Measurements from ENCODE around the gene NFYC.

Gene NFYC

DNA sequence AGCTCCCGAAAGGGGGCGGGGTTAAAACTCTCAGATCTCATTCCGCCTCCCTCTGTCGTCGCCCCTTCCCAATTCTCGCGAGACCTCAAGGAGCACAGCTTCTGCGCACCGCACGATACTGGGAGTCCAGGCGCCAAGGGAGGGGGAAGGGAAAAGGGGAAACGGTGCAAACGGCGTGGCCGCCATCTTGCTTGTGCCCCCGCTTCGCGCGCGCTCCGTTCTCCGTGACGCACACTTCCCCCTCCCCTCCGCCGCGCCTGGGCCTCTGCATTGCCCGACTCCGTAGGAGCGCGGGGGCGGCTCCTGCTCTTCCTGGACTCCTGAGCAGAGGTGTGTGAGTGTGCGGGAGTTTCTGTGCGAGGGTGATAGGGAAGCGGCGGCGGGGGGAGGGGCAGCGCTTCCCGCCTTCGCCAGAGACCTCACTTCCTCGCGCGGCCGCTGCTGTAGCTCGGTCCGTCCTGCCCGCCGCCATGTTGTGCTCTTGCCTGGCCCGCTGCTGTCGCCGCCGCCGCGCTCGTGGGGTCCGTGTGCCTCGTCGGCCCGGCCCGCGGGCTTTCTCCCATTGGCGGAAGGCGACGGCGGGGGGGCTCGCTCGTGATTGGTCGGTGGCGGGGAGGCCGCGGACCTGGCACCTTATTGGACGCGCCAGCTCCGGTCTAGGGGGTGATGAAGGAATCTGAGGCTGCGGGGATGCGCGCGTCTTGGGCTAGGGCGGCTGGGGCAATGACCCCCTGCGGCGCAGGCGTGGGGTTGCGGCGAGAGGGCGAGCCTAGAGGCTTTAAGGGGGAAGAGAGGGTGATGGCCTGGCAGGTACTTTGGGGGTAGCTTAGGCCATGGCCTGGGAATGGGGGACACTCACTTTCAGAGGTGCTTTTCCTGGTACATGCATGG is at the start of gene NFYC:
Gene NFYC, plus strand, starts transcription at position 167 of the 891 bp plus-strand sequence. CDS start 47,140 bp downstream, outside the sequence.
- in situ Hi-C loops (cut with MboI; ENCODE audit: low sequenced_read_pairs) = no loop called here

GRCh38 chr1:40645118-40645680 is 46.3 kb upstream of the NFYC start:
- in situ Hi-C loops (cut with MboI; ENCODE audit: low sequenced_read_pairs) = no loop called here

DNA sequence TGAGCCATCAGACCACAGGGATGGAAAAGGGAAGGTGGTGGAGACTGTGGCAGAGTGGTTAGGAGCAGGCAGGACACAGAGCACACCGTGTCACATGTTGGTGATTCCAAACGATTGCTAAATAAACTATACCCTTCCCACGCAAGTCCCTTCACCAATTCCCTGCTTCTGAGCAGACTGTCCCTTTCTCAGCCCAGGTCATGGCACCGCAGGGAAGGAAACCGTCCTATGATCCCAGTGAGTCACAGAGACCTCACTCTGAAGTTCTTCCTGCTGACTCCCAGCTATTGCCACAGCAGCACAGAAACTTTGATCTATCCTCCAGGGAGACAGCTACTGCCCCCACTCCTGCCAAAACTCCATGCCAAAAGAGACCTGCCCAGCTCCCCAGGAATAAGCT is 45.2 kb upstream of the NFYC start:
- in situ Hi-C loops (cut with MboI; ENCODE audit: low sequenced_read_pairs) = no loop called here

GRCh38 chr1:40648200-40648599 is 43.3 kb upstream of the NFYC start:
- in situ Hi-C loops (cut with MboI; ENCODE audit: low sequenced_read_pairs) = no loop called here

DNA sequence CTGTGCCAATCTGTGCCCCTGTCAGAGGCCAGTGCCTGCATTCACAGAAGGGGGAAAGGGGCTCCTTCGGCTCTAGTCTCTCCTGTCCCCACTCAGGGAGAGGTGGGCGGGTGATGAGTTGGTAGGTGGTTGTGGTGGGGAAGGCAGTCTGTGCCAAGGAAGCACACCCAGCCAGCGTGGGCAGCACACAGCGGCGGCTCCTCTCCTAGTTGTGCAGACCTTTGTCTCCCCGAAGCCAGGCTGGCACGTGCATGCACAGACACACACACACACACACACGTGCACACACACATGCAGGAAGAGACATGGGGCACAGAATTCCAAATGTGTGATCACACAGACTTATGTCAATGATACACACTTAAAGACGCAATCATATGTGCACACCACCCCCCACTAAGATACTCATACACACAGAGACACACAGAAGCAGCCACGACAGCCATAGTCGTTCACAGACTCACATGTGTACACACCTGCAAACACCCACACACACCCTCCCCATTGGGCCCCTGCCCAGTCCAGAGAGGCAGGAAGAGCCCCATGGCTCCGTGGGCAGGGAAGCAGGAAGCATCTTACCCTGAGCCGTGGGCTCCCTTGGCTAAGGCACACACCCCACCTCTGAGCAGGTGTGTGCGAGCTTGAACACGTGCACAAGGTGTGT is 42.4 kb upstream of the NFYC start:
- in situ Hi-C loops (cut with MboI; ENCODE audit: low sequenced_read_pairs) = no loop called here

- in situ Hi-C loops (cut with MboI; ENCODE audit: low sequenced_read_pairs) = no loop called here
These were observed 41.9 kb upstream of the NFYC start for GRCh38 chr1:40649592-40649930.

DNA sequence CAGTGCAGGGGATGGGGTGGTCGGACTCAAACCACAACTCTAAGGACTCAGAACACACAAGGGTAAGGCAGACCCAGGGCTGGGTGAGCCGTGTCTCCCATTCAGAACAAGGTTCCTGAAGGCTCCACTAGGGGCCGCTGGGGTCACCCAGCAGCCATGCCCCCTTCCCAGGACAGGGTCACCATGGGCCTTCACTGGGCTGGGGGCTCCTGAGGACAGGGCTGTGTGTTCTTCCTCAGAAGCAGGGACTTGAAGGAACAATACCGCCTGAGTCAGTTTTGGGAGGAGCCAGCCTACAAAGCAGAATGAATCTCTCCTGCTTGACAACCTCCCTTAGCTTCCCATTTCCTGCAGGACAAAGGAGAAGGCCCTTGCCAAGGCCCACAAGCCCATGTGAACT is 41.4 kb upstream of the NFYC start:
- in situ Hi-C loops (cut with MboI; ENCODE audit: low sequenced_read_pairs) = no loop called here

DNA sequence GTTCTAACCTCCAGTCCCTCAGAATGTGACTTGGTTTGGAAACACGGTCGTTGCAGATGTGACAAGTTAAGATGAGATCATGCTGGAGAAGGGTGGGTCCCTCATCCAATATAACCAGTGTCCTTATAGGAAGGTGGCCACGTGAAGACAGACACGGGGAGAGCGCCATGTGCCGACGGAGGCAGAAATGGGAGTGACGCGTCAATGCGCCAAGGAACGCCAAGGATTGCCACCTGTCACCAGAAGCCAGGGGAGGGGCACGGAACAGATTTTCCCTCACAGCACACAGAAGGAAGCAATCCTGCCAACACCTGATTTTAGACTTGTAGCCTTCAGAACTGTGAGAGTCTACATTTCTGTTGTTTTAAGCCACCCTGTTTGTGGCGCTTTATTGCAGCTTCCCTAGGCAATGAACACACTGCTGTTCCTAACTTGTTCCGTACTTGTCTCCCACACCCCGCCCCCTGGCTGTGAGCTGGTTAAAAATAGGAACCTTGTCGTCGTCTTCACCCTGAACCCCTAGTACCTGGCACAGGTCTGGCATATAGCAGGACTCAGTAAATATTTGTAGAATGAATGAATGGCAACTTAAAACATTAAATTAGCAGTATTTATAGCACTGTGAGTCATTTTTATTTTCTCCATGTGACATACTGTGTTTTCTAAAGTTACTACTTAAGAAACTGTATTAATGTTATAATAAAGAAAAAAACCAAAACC is 40.2 kb upstream of the NFYC start:
- in situ Hi-C loops (cut with MboI; ENCODE audit: low sequenced_read_pairs) = no loop called here

DNA sequence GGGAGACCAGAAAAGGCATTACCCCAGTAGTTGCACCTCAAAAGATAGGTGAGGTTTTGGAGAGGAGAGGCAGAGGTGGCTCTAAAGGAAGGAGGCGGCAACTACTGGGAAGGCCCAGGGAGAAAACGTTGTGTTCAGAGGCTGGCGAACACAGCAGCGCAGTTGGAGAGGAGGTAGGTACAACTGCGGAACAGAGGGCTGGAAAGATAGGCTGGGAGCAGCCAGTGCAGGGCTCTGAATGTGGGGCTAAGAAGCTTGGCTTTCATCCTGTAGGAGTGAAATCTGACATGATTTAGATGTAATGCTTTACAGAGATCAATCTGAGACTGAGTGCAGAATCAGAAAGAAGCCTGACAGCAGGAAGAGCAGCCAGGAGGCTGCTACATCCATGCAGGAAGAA is 39.0 kb upstream of the NFYC start:
- in situ Hi-C loops (cut with MboI; ENCODE audit: low sequenced_read_pairs) = no loop called here

DNA sequence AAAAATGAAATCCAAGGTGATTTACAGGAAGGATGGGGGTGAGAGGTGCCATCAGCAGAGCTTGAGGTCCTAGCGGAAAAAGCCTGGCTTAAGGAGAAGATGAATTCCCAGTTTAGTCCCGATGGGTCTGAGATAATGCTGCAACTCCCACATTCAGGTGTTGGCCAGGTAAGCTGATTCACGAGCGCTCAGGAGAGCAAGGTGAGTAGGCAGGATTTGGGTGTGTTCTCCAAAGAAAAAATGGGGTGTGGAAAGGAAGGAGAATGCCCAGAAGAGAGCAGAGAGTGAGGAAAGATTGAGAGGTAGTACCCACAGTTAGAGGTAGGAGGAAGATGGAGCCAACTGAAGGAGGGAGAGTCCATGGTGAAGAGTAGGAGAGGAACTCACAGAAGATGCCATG is 38.5 kb upstream of the NFYC start:
- in situ Hi-C loops (cut with MboI; ENCODE audit: low sequenced_read_pairs) = no loop called here

- in situ Hi-C loops (cut with MboI; ENCODE audit: low sequenced_read_pairs) = no loop called here
These were observed 37.5 kb upstream of the NFYC start for GRCh38 chr1:40653851-40654537.

- in situ Hi-C loops (cut with MboI; ENCODE audit: low sequenced_read_pairs) = no loop called here
These were observed 34.5 kb upstream of the NFYC start for GRCh38 chr1:40657046-40657445.

DNA sequence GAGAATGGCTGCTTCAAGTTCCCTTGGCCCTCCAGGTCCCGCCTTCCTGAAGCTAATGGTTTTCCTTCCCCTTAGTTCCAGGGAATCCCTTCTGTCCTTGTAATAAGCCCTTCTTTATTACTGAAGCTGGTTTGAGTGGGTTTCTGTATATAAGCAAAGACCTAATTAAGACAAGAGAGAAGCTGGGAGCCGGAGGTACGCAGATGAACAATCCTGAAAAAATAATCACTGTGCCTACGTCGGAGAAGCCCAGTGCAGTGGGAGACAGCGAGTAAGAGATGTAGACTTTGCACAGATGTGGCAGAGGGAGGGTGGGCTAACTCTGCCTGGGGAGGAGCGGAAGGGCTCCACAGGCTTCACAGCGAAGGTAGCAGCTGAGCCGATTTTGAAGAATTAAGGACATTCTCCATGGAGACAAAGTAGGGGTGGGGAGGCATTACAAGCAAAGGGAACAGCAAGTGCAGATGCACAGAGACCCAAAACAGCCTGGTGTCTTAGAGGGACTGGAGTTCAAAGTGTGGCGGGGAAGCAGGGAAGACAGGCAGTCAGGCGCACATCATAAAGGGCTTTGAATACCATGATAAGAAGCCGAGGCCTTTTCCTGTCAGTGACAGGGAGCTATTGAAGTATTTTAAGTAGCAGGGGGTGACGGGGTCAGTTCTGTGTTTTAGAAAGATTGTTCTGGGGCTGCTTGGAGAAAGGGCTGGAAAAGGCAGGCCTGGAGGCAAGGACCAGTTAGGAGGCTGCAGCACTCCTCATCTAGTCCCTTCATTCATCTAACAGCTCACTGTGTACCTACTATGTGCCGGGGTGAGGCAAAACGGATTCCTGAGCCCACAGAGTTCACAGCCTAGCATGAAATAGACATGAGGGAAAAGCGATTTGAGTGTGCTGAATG is 32.5 kb upstream of the NFYC start:
- in situ Hi-C loops (cut with MboI; ENCODE audit: low sequenced_read_pairs) = no loop called here

DNA sequence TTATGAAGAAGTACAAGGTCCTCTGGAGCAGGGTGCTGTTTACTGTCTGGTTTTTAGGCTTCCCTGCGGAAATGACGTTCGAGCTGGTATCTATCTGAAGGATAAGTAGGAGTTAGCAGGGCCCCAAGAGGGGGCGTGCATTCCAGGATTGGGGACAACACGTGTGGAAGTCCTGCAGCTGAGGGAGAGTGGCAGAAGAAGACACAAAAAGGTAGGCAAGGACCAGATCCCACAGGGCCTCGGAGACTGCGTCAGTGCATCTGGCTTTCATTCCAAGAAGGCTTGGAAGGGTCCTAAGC is 31.9 kb upstream of the NFYC start:
- in situ Hi-C loops (cut with MboI; ENCODE audit: low sequenced_read_pairs) = no loop called here

DNA sequence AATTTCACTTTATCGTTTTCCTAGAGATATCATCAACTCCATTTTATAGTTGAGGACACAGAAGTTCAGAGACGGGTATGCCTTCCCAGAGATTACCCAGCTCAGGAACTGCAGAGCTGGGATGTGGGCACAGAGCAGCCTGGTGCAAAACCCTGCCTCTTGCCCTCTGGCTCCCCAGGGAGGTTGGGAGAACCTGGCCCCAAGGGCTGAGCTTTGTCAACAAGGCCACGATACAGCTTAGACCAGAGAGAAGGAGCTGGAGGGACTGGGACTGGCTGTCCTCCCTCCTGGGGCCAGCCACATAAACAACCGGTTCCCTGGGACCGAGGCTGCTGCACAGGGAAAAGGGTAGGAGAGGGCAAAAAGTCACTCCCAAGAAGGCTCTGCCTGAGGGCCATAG is 29.8 kb upstream of the NFYC start:
- in situ Hi-C loops (cut with MboI; ENCODE audit: low sequenced_read_pairs) = no loop called here

GRCh38 chr1:40662151-40662550 is 29.4 kb upstream of the NFYC start:
- in situ Hi-C loops (cut with MboI; ENCODE audit: low sequenced_read_pairs) = no loop called here

- in situ Hi-C loops (cut with MboI; ENCODE audit: low sequenced_read_pairs) = no loop called here
These were observed 28.6 kb upstream of the NFYC start for GRCh38 chr1:40662864-40663263.

DNA sequence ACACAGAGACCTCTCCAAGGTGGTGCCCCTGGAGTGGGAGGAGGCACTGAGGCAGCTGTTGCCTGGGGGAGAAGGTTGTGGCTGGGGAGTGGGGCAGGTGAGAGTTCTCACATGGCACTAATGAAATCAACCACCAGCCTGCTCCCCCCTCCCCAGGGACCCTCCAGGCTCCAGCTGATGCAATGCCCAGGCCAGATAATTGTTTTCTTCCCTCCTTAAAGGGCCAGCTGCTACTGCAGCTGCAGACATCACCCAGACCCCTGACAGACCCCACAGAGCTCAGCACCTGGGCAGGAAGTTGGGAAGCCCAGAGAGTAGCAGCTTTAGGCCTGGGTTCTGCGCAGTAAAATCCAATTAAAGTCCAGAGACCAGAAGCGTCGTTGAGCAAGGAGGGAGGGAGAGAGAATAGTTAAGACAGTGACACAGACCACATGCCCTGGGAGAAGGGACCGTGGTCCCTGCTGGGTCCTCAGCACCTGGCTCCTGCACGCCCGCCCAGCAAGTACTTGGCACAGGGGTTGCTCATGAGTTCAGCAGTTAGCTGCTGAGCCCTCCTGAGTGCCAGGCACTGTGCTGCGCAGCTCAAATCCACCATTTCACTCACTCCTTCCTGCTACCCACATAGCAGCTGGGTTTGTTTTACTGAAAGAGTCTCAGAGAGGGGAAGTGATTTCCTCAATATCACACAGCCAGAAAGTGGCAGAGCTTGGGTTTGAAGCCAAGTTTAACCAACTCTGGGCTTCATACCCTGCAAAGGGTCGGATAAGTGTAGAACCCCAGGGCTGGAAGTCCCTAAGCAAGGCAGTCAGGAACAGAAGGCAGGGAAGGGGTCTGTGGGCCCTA is 28.0 kb upstream of the NFYC start:
- in situ Hi-C loops (cut with MboI; ENCODE audit: low sequenced_read_pairs) = no loop called here

DNA sequence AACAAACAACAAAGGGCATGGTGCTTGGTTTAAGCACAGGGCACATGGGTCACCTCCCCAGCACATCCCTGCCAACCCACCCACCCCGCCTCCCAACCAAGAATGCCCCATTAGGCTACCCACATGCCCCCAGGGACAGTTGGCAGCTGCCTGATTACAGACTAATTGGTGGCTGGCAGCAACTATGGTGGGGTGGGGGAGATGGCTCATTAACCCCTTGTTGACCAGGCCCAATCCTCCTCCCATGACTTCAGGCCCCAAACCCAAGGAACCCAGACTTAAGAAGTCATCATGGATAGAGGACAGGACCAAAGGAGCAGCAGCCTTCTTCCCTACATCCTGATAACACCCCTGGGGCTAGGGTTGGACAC is 27.4 kb upstream of the NFYC start:
- in situ Hi-C loops (cut with MboI; ENCODE audit: low sequenced_read_pairs) = no loop called here
